GM19193 (cell line): ENCODE results near the gene ATP2C1.

ENCODE experiments used
- POLR2A ChIP-seq: IDR thresholded peaks from 4 replicates; pipeline ENCODE4 v1.6.1; 2011; ENCODE audit not compliant: insufficient read depth, insufficient read length; ENCODE audit errors: extremely low read depth

The ATP2C1 gene

DNA sequence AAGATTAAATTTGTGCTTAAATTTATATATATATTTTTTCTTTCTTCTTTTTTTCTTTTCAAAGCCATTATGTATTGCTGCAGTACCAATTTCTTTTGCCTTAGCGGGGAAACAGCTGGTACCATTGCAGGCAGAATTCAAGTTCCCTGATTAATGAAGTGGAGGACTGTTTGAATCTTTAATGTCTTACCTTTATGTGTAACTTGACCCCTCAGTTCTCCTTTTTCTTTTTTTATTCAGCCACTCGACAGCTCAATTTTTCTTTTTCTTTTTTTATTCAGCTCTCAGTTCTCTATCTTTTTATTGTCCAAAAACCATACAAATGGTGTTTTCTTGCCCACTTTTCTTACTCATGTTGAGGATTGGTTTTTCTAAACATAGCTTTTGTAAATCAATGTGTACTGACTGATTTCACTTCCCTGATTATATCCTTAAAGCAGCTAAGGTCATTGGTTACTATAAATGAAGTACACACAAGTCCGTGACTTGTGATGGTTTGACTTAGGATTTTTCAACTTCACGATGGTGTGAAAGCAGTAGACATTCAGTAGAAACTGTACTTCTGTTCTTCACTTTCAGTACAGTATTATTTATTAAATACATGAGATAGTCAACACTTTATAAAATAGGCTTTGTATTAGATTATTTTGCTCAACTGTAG, 22.8 kb downstream of the ATP2C1 start:
- no peak for TF ChIP-seq POLR2A

DNA sequence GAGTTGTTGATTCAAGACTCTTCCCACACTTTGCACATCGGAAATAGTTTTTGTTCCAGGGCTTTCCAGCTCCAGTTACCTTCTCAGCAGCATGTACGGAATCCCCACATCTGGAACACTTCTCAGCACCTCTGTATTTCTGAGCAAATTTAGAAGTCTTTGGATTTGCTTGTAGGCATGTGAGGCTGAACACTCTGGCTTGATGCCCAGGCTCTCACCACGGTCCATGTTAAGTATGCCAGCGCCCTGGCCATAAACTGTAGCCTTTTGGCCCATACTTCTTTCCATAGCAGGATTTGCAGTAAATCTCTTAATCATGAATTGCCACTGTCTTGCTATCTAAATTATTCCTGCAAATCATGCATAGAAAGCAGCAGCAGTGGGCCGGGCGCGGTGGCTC, 24.4 kb downstream of the ATP2C1 start:
- no peak for TF ChIP-seq POLR2A

DNA sequence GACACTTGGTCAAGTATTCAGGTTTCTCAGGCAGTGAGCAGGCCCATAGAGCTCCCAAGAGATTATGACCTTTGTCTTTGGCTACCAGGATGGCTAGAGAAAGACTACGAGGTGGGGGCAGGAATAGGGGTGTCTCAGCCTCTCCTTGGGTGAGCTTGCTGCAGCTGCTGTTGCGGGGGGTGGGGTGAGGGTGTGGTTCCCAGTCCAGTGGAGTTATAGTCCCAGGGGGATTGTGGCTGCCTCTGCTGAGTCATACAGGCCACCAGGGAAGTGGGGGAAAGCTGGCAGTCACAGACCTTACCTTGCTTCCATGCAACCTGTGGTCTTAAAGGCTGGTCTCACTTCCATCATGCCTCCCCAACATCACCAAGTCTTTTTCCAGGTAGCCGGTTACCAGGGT, 31.7 kb downstream of the ATP2C1 start:
- TF ChIP-seq POLR2A = no peak

GRCh38 chr3:130926504-130926903, 32.6 kb downstream of the ATP2C1 start:
- TF ChIP-seq POLR2A = no peak

DNA sequence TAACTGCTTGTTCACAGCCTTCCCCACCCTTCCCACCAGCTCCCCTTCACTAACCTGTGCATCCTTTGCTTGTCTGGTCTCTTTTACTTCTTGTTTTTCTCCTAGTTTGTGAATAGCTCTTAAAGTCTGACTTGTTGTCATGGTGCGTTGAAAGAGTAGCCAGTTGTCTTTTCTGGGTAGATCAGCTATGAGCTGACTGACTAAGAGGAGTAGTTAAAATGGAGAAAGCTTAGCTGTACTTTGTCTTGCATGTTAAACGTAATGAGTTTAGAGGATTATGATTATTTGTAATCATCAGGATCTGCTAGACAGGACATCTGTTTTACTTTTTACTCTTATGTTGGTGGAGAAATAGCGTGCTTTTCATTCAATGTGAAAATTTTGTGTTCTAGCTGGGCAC, 35.9 kb downstream of the ATP2C1 start:
- TF ChIP-seq POLR2A = no peak

GRCh38 chr3:130932979-130933378, 39.1 kb downstream of the ATP2C1 start:
- TF ChIP-seq POLR2A = no peak

DNA sequence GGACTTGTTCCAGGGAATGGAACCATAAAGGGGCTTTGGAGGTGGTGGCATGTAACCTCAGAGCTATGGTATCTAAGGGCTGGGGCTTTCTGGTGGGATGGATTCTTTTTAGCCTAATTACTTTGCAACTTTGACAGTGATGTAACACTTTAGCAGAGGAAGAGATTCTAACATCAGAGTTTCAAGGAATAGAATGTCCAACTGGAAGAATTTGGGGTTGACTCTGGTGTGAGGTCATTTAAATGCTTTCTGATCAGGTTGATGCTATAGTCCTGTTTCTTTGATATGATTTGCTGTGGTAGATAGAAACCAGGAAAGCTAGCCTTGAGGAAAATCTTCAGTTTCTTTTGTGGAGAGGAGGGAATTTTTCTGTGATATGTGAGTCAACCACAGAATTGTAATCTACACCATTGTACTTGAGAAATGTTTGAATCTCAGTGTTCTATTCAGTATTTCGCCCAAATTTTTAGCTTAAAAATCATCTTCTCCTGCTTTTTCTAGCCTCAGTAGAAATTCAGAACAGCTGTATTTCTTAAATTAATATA, 40.0 kb downstream of the ATP2C1 start:
- no peak for TF ChIP-seq POLR2A

DNA sequence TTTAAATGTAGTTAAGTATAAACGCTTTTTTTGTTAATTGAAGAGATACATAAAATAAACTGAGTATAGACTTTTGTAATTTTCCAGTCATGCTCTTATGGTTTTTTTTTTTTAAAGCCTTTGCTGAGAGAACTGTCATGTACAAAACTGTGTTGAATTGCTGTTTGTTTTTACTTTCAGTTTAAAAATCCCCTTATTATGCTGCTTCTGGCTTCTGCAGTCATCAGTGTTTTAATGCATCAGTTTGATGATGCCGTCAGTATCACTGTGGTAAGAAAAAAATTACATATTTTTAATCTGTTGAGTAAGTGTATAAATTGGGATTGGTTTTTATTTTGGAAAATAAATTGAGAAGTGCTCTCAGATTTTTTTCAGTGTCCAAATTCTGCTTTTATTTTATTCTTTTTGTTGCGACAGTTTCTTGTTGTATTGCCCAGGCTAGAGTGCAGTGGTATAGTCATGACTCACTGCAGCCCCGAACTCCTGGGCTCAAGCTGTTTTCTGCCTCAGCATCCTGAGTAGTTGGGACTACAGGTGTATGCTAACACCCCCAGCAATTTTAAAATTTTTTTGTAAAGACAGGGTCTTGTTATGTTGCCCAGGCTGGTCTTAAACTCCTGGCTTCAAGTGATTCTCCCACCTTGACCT, 40.7 kb downstream of the ATP2C1 start:
- TF ChIP-seq POLR2A = no peak

- no peak for TF ChIP-seq POLR2A
Observed at GRCh38 chr3:130935761-130936492, 42.0 kb downstream of the ATP2C1 start.

DNA sequence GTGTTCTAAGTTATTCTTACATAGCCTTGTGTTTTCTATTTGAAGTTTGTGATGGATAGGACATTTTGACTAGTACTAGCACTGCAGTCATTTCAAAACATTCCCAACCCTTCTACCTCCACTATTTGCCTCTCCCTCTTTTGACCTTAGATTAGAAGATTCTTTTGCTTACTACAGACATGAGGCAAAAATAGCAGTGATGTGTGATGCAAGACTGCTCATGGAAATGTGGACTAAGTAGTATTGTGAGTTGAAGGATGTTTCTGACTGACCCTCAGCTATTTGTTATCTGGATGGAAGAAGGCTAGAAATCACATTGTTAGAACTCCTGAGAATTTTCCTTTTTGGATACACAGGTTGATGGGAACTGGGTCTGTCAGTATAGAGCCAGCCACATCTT, 45.9 kb downstream of the ATP2C1 start:
- TF ChIP-seq POLR2A = no peak

- no peak for TF ChIP-seq POLR2A
Observed at GRCh38 chr3:130941793-130942192, 47.9 kb downstream of the ATP2C1 start.

GRCh38 chr3:130946882-130947281, 53.0 kb downstream of the ATP2C1 start:
- TF ChIP-seq POLR2A = no peak

GRCh38 chr3:130948001-130948773, 54.3 kb downstream of the ATP2C1 start:
- no peak for TF ChIP-seq POLR2A

DNA sequence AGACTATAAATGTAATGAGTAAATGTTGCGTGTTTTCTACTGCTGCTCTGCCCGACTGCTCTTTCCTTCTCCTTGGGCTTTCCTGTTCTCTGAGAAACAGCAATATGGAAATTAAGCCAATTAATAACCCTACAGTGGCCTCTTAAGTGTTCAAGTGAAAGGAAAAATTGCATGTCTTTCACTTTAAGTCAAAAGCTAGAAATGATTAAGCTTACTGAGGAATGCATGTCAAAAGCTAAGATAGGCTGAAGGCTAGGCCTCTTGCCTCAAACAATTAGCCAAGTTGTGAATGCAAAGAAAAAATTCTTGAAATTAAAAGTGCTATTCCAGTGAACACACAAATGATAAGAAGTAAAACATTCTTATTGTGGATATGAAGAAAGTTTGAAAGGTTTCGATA, 55.0 kb downstream of the ATP2C1 start:
- no peak for TF ChIP-seq POLR2A

DNA sequence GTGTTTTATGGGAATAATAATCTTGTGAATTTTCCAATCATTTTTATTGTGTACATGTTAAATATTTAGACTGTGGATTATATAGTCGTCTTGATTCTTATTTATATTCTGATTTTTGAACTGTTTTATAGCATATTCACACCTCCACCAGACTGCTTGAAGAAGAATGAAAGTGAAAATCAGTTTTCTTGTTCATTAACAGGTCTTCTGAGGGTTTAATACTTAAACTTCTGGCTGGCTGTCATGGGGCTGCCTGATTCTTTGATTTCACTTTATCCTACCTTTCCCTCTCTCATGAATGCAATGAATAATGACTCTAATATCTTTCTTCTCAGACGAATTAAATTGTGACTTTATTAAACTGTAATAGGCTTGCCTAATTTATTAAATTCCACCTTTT, 56.2 kb downstream of the ATP2C1 start:
- TF ChIP-seq POLR2A = no peak
